Pons (tissue), 1 donor: ENCODE measurements around the gene PAK4.

Source experiments
- DNase-seq: peaks from one replicate; pipeline ENCODE4 v3.0.0-alpha.2; 2016; ENCODE audit warnings: low spot score

Gene PAK4

GRCh38 chr19:39180749-39181148 lies 55.2 kb downstream of the PAK4 start:
- DNase-seq = no peak

- no peak for DNase-seq
These were observed 56.1 kb downstream of the PAK4 start for GRCh38 chr19:39181500-39182173.

GRCh38 chr19:39182174-39182505 lies 56.6 kb downstream of the PAK4 start:
- DNase-seq = no peak

- DNase-seq = no peak
These were observed 57.5 kb downstream of the PAK4 start for GRCh38 chr19:39183104-39183503.

GRCh38 chr19:39186391-39186790 lies 60.8 kb downstream of the PAK4 start:
- no peak for DNase-seq

- no peak for DNase-seq
These were observed 62.0 kb downstream of the PAK4 start for GRCh38 chr19:39187552-39187943.

GRCh38 chr19:39188960-39189359 lies 63.4 kb downstream of the PAK4 start:
- no peak for DNase-seq

GRCh38 chr19:39190768-39191167 lies 65.2 kb downstream of the PAK4 start:
- DNase-seq = no peak

- no peak for DNase-seq
These were observed 67.3 kb downstream of the PAK4 start for GRCh38 chr19:39192846-39193245.

- DNase-seq = no peak
These were observed 68.2 kb downstream of the PAK4 start for GRCh38 chr19:39193803-39194202.

GRCh38 chr19:39194832-39195542 lies 69.4 kb downstream of the PAK4 start:
- no peak for DNase-seq

- DNase-seq = no peak
These were observed 70.2 kb downstream of the PAK4 start for GRCh38 chr19:39195755-39196154.

- DNase-seq = no peak
These were observed 70.7 kb downstream of the PAK4 start for GRCh38 chr19:39196320-39196719.

GRCh38 chr19:39196860-39197562 lies 71.4 kb downstream of the PAK4 start, which contains the start of gene NCCRP1:
TSS of gene NCCRP1 (plus strand) at chr19:39196964. CDS start at chr19:39196983, 19 bp downstream.
- no peak for DNase-seq

GRCh38 chr19:39197808-39198207 lies 72.2 kb downstream of the PAK4 start:
- no peak for DNase-seq

GRCh38 chr19:39199025-39199424 lies 73.4 kb downstream of the PAK4 start:
- peak; percentile 52 for DNase-seq

GRCh38 chr19:39200066-39200802 lies 74.6 kb downstream of the PAK4 start:
- DNase-seq = no peak

- no peak for DNase-seq
These were observed 75.2 kb downstream of the PAK4 start for GRCh38 chr19:39200803-39201115.

GRCh38 chr19:39202998-39203355 lies 77.4 kb downstream of the PAK4 start:
- no peak for DNase-seq

GRCh38 chr19:39203372-39204341 lies 78.1 kb downstream of the PAK4 start, which contains the start of gene SYCN:
TSS of gene SYCN (minus strand) at chr19:39204263. CDS start at chr19:39204254, 9 bp downstream.
- DNase-seq = no peak

- DNase-seq = no peak
These were observed 79.8 kb downstream of the PAK4 start for GRCh38 chr19:39205449-39205764.

- no peak for DNase-seq
These were observed 80.5 kb downstream of the PAK4 start for GRCh38 chr19:39206122-39206521.
